ENCODE measurements around the gene PRR5.

- TF ChIP-seq CTCF (IDR thresholded peaks at IDR 0.05 in 8 of 11, conservative IDR thresholded peaks at IDR 0.05 in 3 of 11) (no peak), POLR2A (IDR thresholded peaks at IDR 0.05) (no peak), POLR2AphosphoS5 (IDR thresholded peaks at IDR 0.05) (no peak)
These were observed 28.6 kb upstream of the PRR5 start for GRCh38 chr22:44673406-44673805.
